DOHH2 (cell line): Measurements from ENCODE around the gene KDM7A.

Experiments
- H3F3A ChIP-seq: fragments of 200-600 bp; sonication (generic), shearing (Covaris generic); 2 replicates; pipeline ENCODE4 v1.6.0; 2016; ENCODE audit warnings: antibody characterized with exemption, mild to moderate bottlenecking; ENCODE audit not compliant: control insufficient read depth, insufficient read depth
- H3K27ac ChIP-seq: fragments of 200-600 bp; sonication (generic); 2 replicates; pipeline ENCODE4 v1.5.1; 2014; ENCODE audit warnings: low read depth, mild to moderate bottlenecking, low read length, moderate library complexity
- H3K27me3 ChIP-seq: fragments of 200-600 bp; sonication (generic); 2 replicates; pipeline ENCODE4 v1.6.1; 2014; ENCODE audit warnings: mild to moderate bottlenecking, low read length, mixed read lengths; ENCODE audit not compliant: control insufficient read depth
- H3K36me3 ChIP-seq: fragments of 200-600 bp; sonication (generic); 2 replicates; pipeline ENCODE4 v1.6.1; 2014; ENCODE audit warnings: mild to moderate bottlenecking, low read length, moderate library complexity, mixed read lengths; ENCODE audit not compliant: control insufficient read depth
- H3K4me1 ChIP-seq: fragments of 200-600 bp; sonication (generic); 2 replicates; pipeline ENCODE4 v1.6.1; 2014; ENCODE audit warnings: mild to moderate bottlenecking, low read length, mixed read lengths; ENCODE audit not compliant: control insufficient read depth
- H3K4me2 ChIP-seq: fragments of 200-600 bp; sonication (generic); 2 replicates; pipeline ENCODE4 v1.6.0; 2014; ENCODE audit warnings: mild to moderate bottlenecking, low read length, moderate library complexity
- H3K4me3 ChIP-seq: fragments of 200-600 bp; sonication (generic); 2 replicates; pipeline ENCODE4 v1.5.1; 2014; ENCODE audit warnings: mild to moderate bottlenecking, low read length, mixed read lengths
- H3K79me2 ChIP-seq: fragments of 200-600 bp; sonication (generic); 2 replicates; pipeline ENCODE4 v1.6.1; 2014; ENCODE audit warnings: mild to moderate bottlenecking, low read length, mixed read lengths; ENCODE audit not compliant: control insufficient read depth
- H3K9me2 ChIP-seq: fragments of 200-600 bp; sonication (generic); replicated peaks from 2 replicates; pipeline ENCODE4 v1.6.1; 2014; ENCODE audit warnings: mild to moderate bottlenecking, low read length, mixed read lengths; ENCODE audit not compliant: control insufficient read depth
- H3K9me3 ChIP-seq: fragments of 200-600 bp; sonication (generic); 2 replicates; pipeline ENCODE4 v1.6.1; 2014; ENCODE audit warnings: antibody characterized with exemption, low read length, mixed read lengths; ENCODE audit not compliant: control insufficient read depth, insufficient read depth
- H4K20me1 ChIP-seq: fragments of 200-600 bp; sonication (generic); 2 replicates; pipeline ENCODE4 v1.6.0; 2014; ENCODE audit warnings: low read depth, mild to moderate bottlenecking, antibody characterized with exemption, low read length, moderate library complexity; ENCODE audit not compliant: control insufficient read depth, insufficient read depth
- CTCF ChIP-seq: fragments of 200-600 bp; sonication (generic); IDR thresholded peaks from one replicate; pipeline ENCODE4 v1.5.1; 2014; ENCODE audit warnings: antibody characterized with exemption, mild to moderate bottlenecking, low read depth, low read length; ENCODE audit not compliant: poor library complexity, severe bottlenecking
- EZH2phosphoT487 ChIP-seq: fragments of 200-600 bp; sonication (generic); IDR thresholded peaks from 2 replicates; pipeline ENCODE4 v1.6.1; 2017; ENCODE audit warnings: borderline replicate concordance, mild to moderate bottlenecking, antibody characterized with exemption, low read length, moderate library complexity, mixed read lengths

KDM7A gene

GRCh38 chr7:140156460-140157080 lies 20.2 kb downstream of the KDM7A start:
- H3K27ac ChIP-seq, result no peak overlapping the region
- H3K36me3 ChIP-seq, result peaks cover 24% of the 10 kb centered on the region
- H4K20me1 ChIP-seq, result peaks cover 25% of the 10 kb centered on the region

GRCh38 chr7:140155428-140155827 lies 21.4 kb downstream of the KDM7A start:
- no peak overlapping the region for H3K4me2 ChIP-seq
- H4K20me1 ChIP-seq, result peaks cover 23% of the 10 kb centered on the region
- no peaks in the 10 kb centered on the region for H3K27me3 ChIP-seq
- peaks cover 15% of the 10 kb centered on the region for H3K4me1 ChIP-seq
- no peaks in the 10 kb centered on the region for H3K9me3 ChIP-seq
- no peak for TF ChIP-seq CTCF
- TF ChIP-seq EZH2phosphoT487, result no peak
- H3K79me2 ChIP-seq, result peaks cover 94% of the 10 kb centered on the region
- no peak overlapping the region for H3K4me3 ChIP-seq
- no peaks in the 10 kb centered on the region for H3F3A ChIP-seq
- no peaks in the 10 kb centered on the region for H3K9me2 ChIP-seq
- H3K27ac ChIP-seq, result no peak overlapping the region
- H3K36me3 ChIP-seq, result peaks cover 22% of the 10 kb centered on the region

More at GRCh38 chr7:140156460-140157080, 20.2 kb downstream of the KDM7A start:
- no peaks in the 10 kb centered on the region for H3K9me3 ChIP-seq
- H3F3A ChIP-seq, result no peaks in the 10 kb centered on the region
- no peak for TF ChIP-seq CTCF
- TF ChIP-seq EZH2phosphoT487, result no peak
- H3K4me2 ChIP-seq, result no peak overlapping the region
- peaks cover 95% of the 10 kb centered on the region for H3K79me2 ChIP-seq
- H3K4me3 ChIP-seq, result no peak overlapping the region
- H3K4me1 ChIP-seq, result peaks cover 15% of the 10 kb centered on the region
- no peaks in the 10 kb centered on the region for H3K9me2 ChIP-seq
- no peaks in the 10 kb centered on the region for H3K27me3 ChIP-seq

GRCh38 chr7:140153666-140154161 lies 23.1 kb downstream of the KDM7A start:
- TF ChIP-seq CTCF (no peak), EZH2phosphoT487 (no peak)
- Histone ChIP-seq H3K79me2 (peaks cover 95% of the 10 kb centered on the region), H3K27me3 (no peaks in the 10 kb centered on the region), H4K20me1 (peaks cover 27% of the 10 kb centered on the region), H3K9me2 (no peaks in the 10 kb centered on the region), H3K4me2 (no peak overlapping the region), H3K9me3 (no peaks in the 10 kb centered on the region), H3K4me3 (no peak overlapping the region), H3K27ac (no peak overlapping the region), H3F3A (no peaks in the 10 kb centered on the region), H3K36me3 (peaks cover 16% of the 10 kb centered on the region), H3K4me1 (peaks cover 15% of the 10 kb centered on the region)
